HEK293 (cell line): ENCODE data around the gene ZNF276.

Experiments
- CTCF ChIA-PET: fragments of 350-600 bp; formaldehyde crosslinking; extraction: SDS; loops from one replicate; lab custom pipeline; 2021; ENCODE audit warnings: antibody characterized with exemption; lab: Yijun Ruan, JAX
- POLR2A ChIA-PET: fragments of 300-600 bp; formaldehyde crosslinking; extraction: SDS; loops from one replicate; lab custom pipeline; 2020; ENCODE audit warnings: antibody characterized with exemption, inconsistent platforms; lab: Yijun Ruan, JAX
- H3K27ac ChIP-seq: fragments of 200-500 bp; sonication (Bioruptor generic); 2 replicates; pipeline ENCODE4 v1.5.1; 2014; ENCODE audit warnings: low read depth, low read length, control low read depth, inconsistent platforms; ENCODE audit errors: extremely low read depth
- H3K36me3 ChIP-seq, 2 experiments: fragments of 200-500 bp in 1 of 2; sonication (Bioruptor generic) in 1 of 2; 1 replicate in 1 of 2; 2 replicates in 1 of 2; pipeline ENCODE4 v1.5.1; 2014 to 2017; ENCODE audit warnings: inconsistent platforms in 2 of 2, low read length in 2 of 2; ENCODE audit not compliant: control insufficient read depth in 2 of 2, insufficient read depth in 1 of 2
- H3K4me1 ChIP-seq: fragments of 200-500 bp; sonication (Bioruptor generic); 2 replicates; pipeline ENCODE4 v1.5.1; 2014; ENCODE audit warnings: mild to moderate bottlenecking, low read length, inconsistent platforms; ENCODE audit not compliant: control insufficient read depth, insufficient read depth
- H3K4me3 ChIP-seq: 2 replicates; pipeline ENCODE4 v1.5.1; 2011; ENCODE audit warnings: low read depth, mild to moderate bottlenecking, control low read depth, low read length, moderate library complexity
- H3K9me3 ChIP-seq: fragments of 200-500 bp; sonication (Bioruptor generic); 2 replicates; pipeline ENCODE4 v1.5.1; 2014; ENCODE audit warnings: low read depth, low read length, inconsistent platforms; ENCODE audit not compliant: control insufficient read depth, insufficient read depth
- GLIS2 ChIP-seq: fragments of 450-650 bp; formaldehyde crosslinking; IDR thresholded peaks from 2 replicates; pipeline ENCODE4 v1.5.1; 2016; ENCODE audit warnings: missing biosample characterization, missing genetic modification characterization
- KLF10 ChIP-seq: fragments of 450-650 bp; IDR thresholded peaks from 2 replicates; pipeline ENCODE4 v1.5.1; 2018; ENCODE audit warnings: missing biosample characterization, mild to moderate bottlenecking, missing genetic modification characterization
- KLF9 ChIP-seq: fragments of 450-650 bp; formaldehyde crosslinking; IDR thresholded peaks from 2 replicates; pipeline ENCODE4 v1.5.1; 2016; ENCODE audit warnings: missing biosample characterization, missing genetic modification characterization, low read depth
- RBAK ChIP-seq: fragments of 450-650 bp; formaldehyde crosslinking; IDR thresholded peaks from 2 replicates; pipeline ENCODE4 v1.5.1; 2016; ENCODE audit warnings: missing biosample characterization, missing genetic modification characterization
- SP2 ChIP-seq: fragments of 450-650 bp; formaldehyde crosslinking; IDR thresholded peaks from 2 replicates; pipeline ENCODE4 v1.5.1; 2016; ENCODE audit warnings: missing biosample characterization, missing genetic modification characterization
- YY1 ChIP-seq: fragments of 450-650 bp; formaldehyde crosslinking; IDR thresholded peaks from 2 replicates; pipeline ENCODE4 v1.5.1; 2018; ENCODE audit warnings: missing biosample characterization, missing genetic modification characterization
- YY2 ChIP-seq: fragments of 450-650 bp; formaldehyde crosslinking; IDR thresholded peaks from 2 replicates; pipeline ENCODE4 v1.5.1; 2016; ENCODE audit warnings: missing biosample characterization, missing genetic modification characterization
- ZBTB7A ChIP-seq: fragments of 450-650 bp; formaldehyde crosslinking; IDR thresholded peaks from 2 replicates; pipeline ENCODE4 v1.5.1; 2016; ENCODE audit warnings: low read depth, missing biosample characterization, missing genetic modification characterization
- ZBTB8A ChIP-seq: fragments of 450-650 bp; formaldehyde crosslinking; IDR thresholded peaks from 2 replicates; pipeline ENCODE4 v1.5.1; 2016; ENCODE audit warnings: missing biosample characterization, missing genetic modification characterization
- ZEB2 ChIP-seq: fragments of 450-650 bp; formaldehyde crosslinking; IDR thresholded peaks from 2 replicates; pipeline ENCODE4 v1.5.1; 2016; ENCODE audit warnings: missing biosample characterization, missing genetic modification characterization
- ZFHX2 ChIP-seq: fragments of 450-650 bp; formaldehyde crosslinking; conservative IDR thresholded peaks from 2 replicates; pipeline ENCODE4 v1.5.1; 2016; ENCODE audit warnings: missing biosample characterization, missing genetic modification characterization
- ZNF132 ChIP-seq: fragments of 450-650 bp; formaldehyde crosslinking; IDR thresholded peaks from 2 replicates; pipeline ENCODE4 v1.5.1; 2017; ENCODE audit warnings: missing biosample characterization, missing genetic modification characterization, borderline replicate concordance
- ZNF138 ChIP-seq: fragments of 450-650 bp; formaldehyde crosslinking; IDR thresholded peaks from 2 replicates; pipeline ENCODE4 v1.5.1; 2016; ENCODE audit warnings: missing biosample characterization, missing genetic modification characterization, borderline replicate concordance
- ZNF169 ChIP-seq: fragments of 450-650 bp; formaldehyde crosslinking; IDR thresholded peaks from 2 replicates; pipeline ENCODE4 v1.5.1; 2016; ENCODE audit warnings: missing biosample characterization, missing genetic modification characterization
- ZNF19 ChIP-seq: fragments of 450-650 bp; formaldehyde crosslinking; IDR thresholded peaks from 2 replicates; pipeline ENCODE4; 2016; ENCODE audit warnings: missing biosample characterization, missing genetic modification characterization, low read depth
- ZNF223 ChIP-seq: fragments of 450-650 bp; formaldehyde crosslinking; IDR thresholded peaks from 2 replicates; pipeline ENCODE4 v1.5.1; 2016; ENCODE audit warnings: missing biosample characterization, missing genetic modification characterization
- ZNF239 ChIP-seq: fragments of 450-650 bp; formaldehyde crosslinking; IDR thresholded peaks from 2 replicates; pipeline ENCODE4 v1.5.1; 2016; ENCODE audit warnings: missing biosample characterization, missing genetic modification characterization
- ZNF335 ChIP-seq: fragments of 450-650 bp; formaldehyde crosslinking; conservative IDR thresholded peaks from 2 replicates; pipeline ENCODE4 v1.5.1; 2016; ENCODE audit warnings: missing biosample characterization, missing genetic modification characterization
- ZNF473 ChIP-seq: fragments of 450-650 bp; formaldehyde crosslinking; IDR thresholded peaks from 2 replicates; pipeline ENCODE4 v1.5.1; 2017; ENCODE audit warnings: missing biosample characterization, missing genetic modification characterization
- ZNF549 ChIP-seq: fragments of 450-650 bp; IDR thresholded peaks from 2 replicates; pipeline ENCODE4 v1.5.1; 2018; ENCODE audit warnings: missing biosample characterization, missing genetic modification characterization, mild to moderate bottlenecking, inconsistent platforms, moderate library complexity
- ZNF596 ChIP-seq: fragments of 450-650 bp; IDR thresholded peaks from 2 replicates; pipeline ENCODE4 v1.5.0; 2018; ENCODE audit warnings: missing biosample characterization, mild to moderate bottlenecking, missing genetic modification characterization, moderate library complexity
- ZNF660 ChIP-seq: fragments of 450-650 bp; IDR thresholded peaks from 2 replicates; pipeline ENCODE4 v1.5.1; 2018; ENCODE audit warnings: missing biosample characterization, mild to moderate bottlenecking, missing genetic modification characterization
- ZNF76 ChIP-seq: fragments of 450-650 bp; formaldehyde crosslinking; IDR thresholded peaks from 2 replicates; pipeline ENCODE4; 2016; ENCODE audit warnings: low read depth, missing biosample characterization, missing genetic modification characterization, borderline replicate concordance
- ZNF785 ChIP-seq: fragments of 450-650 bp; formaldehyde crosslinking; IDR thresholded peaks from 2 replicates; pipeline ENCODE4 v1.5.1; 2016; ENCODE audit warnings: missing biosample characterization, missing genetic modification characterization
- ZSCAN23 ChIP-seq: fragments of 450-650 bp; formaldehyde crosslinking; IDR thresholded peaks from 2 replicates; pipeline ENCODE4 v1.5.1; 2016; ENCODE audit warnings: missing biosample characterization, missing genetic modification characterization
- ZXDB ChIP-seq: fragments of 450-650 bp; formaldehyde crosslinking; IDR thresholded peaks from 2 replicates; pipeline ENCODE4 v1.5.1; 2016; ENCODE audit warnings: missing biosample characterization, missing genetic modification characterization
- TF ChIP-seq, protein P1 (sequence below): fragments of 450-650 bp; formaldehyde crosslinking; IDR thresholded peaks from 2 replicates; pipeline ENCODE4 v1.5.1; 2016; ENCODE audit warnings: missing biosample characterization, missing genetic modification characterization, low read depth
- TF ChIP-seq, protein P2 (sequence below): fragments of 450-650 bp; formaldehyde crosslinking; IDR thresholded peaks from 2 replicates; pipeline ENCODE4 v1.5.1; 2016; ENCODE audit warnings: missing biosample characterization, missing genetic modification characterization
- TF ChIP-seq, protein P3 (sequence below): fragments of 450-650 bp; IDR thresholded peaks from 2 replicates; pipeline ENCODE4 v1.5.1; 2018; ENCODE audit warnings: missing biosample characterization, mild to moderate bottlenecking, missing genetic modification characterization
- TF ChIP-seq, protein P4 (sequence below): fragments of 450-650 bp; formaldehyde crosslinking; IDR thresholded peaks from 2 replicates; pipeline ENCODE4 v1.5.1; 2017; ENCODE audit warnings: missing biosample characterization, missing genetic modification characterization

The ZNF276 gene

DNA sequence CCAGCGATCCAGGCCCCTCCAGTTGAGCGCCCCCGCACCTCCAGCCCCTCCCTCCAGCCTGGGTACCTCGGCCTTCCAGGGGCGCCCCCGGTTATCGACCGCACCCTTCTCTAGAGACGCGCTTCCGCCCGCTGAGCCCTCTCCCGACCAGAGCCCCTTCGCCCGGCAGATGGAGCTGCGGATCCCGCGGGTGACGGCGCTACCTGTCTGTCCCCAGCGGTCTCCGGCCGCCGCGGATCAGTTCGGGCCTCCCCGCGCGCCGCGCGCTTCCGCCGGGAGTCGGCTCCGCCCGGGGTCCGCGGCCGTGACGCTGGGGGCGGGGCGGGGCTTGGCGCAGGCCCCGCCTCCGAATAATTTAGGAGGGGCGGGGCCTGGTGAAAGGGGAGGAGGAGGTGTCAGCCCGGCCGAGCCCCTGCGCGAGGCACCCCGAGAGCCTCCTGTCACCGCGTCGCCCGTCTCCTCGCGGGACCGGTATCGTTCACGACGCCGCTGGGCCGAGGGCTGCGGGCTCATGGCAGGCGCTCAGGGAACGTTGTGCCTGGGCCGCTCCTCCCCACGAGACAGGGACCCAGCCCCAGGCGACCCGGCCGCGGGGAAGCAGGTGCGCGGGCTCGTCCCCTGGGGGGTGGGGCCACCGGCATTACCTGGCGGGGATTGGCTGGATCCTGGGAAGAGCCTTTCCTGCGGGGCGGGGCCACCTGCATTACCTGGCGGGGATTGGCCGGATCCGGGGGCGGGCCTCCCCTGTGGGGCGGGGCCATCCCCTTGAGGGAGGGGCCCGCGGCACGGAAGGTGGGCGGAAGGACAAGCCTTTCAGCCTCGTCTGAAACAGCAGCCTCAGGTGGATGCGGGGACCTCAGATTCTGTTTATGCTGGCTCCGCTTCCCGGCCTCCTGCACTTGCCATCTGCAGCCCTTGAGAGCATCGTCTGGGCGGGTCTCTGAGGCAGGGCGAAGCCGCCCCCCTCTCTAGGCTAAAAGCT, 19.6 kb upstream of the ZNF276 start, which contains the start of gene SPATA2L (continued):
- TF ChIP-seq ZEB2 (peak; percentile 72; the same call in 1 of the 2 replicates), ZXDB (tag by site-specific recombination) (peak; percentile 96), ZNF596 (no peak), YY2 (tag by site-specific recombination) (0 out of 2 replicates have a peak, but pooled peaks have one; percentile 29), RBAK (tag by site-specific recombination) (no peak), YY1 (tag by site-specific recombination) (no peak), ZNF549 (tag by site-specific recombination) (no peak), ZNF138 (tag by site-specific recombination) (no peak), ZNF132 (tag by site-specific recombination) (no peak), ZBTB8A (tag by site-specific recombination) (peak; percentile 73), KLF10 (tag by site-specific recombination) (peak; percentile 96), GLIS2 (tag by site-specific recombination) (peak; percentile 65), ZNF169 (no peak), ZNF19 (tag by site-specific recombination) (no peak), SP2 (peak; percentile 95), ZNF223 (no peak), KLF9 (tag by site-specific recombination) (peak; percentile 63; the same call in 1 of the 2 replicates), ZFHX2 (tag by site-specific recombination) (peak; percentile 73), ZNF660 (tag by site-specific recombination) (0 out of 2 replicates have a peak, but pooled peaks have one; percentile 37), ZNF335 (tag by site-specific recombination) (peak; percentile 71)
- TF ChIP-seq, protein P1, sequence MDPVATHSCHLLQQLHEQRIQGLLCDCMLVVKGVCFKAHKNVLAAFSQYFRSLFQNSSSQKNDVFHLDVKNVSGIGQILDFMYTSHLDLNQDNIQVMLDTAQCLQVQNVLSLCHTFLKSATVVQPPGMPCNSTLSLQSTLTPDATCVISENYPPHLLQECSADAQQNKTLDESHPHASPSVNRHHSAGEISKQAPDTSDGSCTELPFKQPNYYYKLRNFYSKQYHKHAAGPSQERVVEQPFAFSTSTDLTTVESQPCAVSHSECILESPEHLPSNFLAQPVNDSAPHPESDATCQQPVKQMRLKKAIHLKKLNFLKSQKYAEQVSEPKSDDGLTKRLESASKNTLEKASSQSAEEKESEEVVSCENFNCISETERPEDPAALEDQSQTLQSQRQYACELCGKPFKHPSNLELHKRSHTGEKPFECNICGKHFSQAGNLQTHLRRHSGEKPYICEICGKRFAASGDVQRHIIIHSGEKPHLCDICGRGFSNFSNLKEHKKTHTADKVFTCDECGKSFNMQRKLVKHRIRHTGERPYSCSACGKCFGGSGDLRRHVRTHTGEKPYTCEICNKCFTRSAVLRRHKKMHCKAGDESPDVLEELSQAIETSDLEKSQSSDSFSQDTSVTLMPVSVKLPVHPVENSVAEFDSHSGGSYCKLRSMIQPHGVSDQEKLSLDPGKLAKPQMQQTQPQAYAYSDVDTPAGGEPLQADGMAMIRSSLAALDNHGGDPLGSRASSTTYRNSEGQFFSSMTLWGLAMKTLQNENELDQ: no peak
- TF ChIP-seq, protein P2, sequence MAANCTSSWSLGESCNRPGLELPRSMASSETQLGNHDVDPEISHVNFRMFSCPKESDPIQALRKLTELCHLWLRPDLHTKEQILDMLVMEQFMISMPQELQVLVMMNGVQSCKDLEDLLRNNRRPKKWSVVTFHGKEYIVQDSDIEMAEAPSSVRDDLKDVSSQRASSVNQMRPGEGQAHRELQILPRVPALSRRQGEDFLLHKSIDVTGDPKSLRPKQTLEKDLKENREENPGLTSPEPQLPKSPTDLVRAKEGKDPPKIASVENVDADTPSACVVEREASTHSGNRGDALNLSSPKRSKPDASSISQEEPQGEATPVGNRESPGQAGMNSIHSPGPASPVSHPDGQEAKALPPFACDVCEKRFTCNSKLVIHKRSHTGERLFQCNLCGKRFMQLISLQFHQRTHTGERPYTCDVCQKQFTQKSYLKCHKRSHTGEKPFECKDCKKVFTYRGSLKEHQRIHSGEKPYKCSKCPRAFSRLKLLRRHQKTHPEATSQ: no peak
- TF ChIP-seq, protein P3, sequence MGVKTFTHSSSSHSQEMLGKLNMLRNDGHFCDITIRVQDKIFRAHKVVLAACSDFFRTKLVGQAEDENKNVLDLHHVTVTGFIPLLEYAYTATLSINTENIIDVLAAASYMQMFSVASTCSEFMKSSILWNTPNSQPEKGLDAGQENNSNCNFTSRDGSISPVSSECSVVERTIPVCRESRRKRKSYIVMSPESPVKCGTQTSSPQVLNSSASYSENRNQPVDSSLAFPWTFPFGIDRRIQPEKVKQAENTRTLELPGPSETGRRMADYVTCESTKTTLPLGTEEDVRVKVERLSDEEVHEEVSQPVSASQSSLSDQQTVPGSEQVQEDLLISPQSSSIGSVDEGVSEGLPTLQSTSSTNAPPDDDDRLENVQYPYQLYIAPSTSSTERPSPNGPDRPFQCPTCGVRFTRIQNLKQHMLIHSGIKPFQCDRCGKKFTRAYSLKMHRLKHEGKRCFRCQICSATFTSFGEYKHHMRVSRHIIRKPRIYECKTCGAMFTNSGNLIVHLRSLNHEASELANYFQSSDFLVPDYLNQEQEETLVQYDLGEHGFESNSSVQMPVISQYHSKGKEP: no peak
- TF ChIP-seq, all 188 proteins: peak for 29

DNA sequence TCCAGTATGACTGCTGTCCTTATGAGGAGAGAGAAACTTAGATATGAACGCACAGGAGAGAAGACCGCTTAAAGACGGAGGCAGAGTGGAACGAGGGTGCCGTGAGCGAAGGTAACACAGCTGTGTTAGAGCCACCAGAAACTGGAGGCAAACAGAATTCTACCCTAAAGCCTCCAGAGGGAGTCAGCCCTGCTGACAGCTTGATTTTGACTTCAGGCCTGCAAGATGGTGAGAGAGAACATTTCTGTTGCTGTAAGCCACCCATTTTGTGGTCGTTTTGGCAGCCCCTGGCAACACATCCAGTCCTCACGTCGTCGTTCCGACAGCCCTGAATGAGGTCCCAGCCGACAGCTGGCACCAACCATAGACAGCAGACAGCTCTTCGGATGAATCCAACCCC, 17.1 kb upstream of the ZNF276 start:
- H3K27ac ChIP-seq: no peak overlapping the region
- ChIA-PET CTCF (interaction anchor here (1.6 to 2.5 kb wide), 3 partner anchors 85 to 205 kb away, joined by 3 to 23 read pairs (median 20); no protein-coding TSS in a partner anchor), POLR2A (no interaction called here)
- H3K9me3 ChIP-seq: no peaks in the 10 kb centered on the region
- H3K36me3 ChIP-seq: peaks cover 0 to under 1% of the 10 kb centered on the region in 2 experiments; a peak in 1 of 3 replicates
- H3K4me3 ChIP-seq: no peak overlapping the region
- peaks cover 8% of the 10 kb centered on the region for H3K4me1 ChIP-seq
- TF ChIP-seq, protein P4, sequence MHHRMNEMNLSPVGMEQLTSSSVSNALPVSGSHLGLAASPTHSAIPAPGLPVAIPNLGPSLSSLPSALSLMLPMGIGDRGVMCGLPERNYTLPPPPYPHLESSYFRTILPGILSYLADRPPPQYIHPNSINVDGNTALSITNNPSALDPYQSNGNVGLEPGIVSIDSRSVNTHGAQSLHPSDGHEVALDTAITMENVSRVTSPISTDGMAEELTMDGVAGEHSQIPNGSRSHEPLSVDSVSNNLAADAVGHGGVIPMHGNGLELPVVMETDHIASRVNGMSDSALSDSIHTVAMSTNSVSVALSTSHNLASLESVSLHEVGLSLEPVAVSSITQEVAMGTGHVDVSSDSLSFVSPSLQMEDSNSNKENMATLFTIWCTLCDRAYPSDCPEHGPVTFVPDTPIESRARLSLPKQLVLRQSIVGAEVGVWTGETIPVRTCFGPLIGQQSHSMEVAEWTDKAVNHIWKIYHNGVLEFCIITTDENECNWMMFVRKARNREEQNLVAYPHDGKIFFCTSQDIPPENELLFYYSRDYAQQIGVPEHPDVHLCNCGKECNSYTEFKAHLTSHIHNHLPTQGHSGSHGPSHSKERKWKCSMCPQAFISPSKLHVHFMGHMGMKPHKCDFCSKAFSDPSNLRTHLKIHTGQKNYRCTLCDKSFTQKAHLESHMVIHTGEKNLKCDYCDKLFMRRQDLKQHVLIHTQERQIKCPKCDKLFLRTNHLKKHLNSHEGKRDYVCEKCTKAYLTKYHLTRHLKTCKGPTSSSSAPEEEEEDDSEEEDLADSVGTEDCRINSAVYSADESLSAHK (tag by site-specific recombination): no peak
- TF ChIP-seq ZSCAN23 (tag by site-specific recombination) (no peak), ZNF76 (tag by site-specific recombination) (no peak), ZNF239 (tag by site-specific recombination) (no peak), ZBTB7A (tag by site-specific recombination) (no peak), ZNF785 (no peak), ZNF473 (tag by site-specific recombination) (no peak)
